ENCODE results near the gene GNAZ.

GNAZ gene

GRCh38 chr22:23094695-23095681 is 24.7 kb downstream of the GNAZ start:
- Histone ChIP-seq H3K9me3 (ENCODE audit: insufficient read depth, low read length) (no peaks in the 10 kb centered on the region), H3K4me2 (ENCODE audit: low read depth, low read length, poor library complexity, severe bottlenecking) (no peak overlapping the region), H2AFZ (ENCODE audit: low read depth, low read length, severe bottlenecking) (no peak overlapping the region), H3F3A (ENCODE audit: insufficient read depth) (no peaks in the 10 kb centered on the region), H4K20me1 (ENCODE audit: low read depth, low read length) (no peaks in the 10 kb centered on the region), H3K9ac (ENCODE audit: low read length) (no peak overlapping the region), H3K27ac (ENCODE audit: low read depth, low read length) (no peak overlapping the region), H3K9me2 (replicated peaks; ENCODE audit: insufficient read depth, low read length) (no peaks in the 10 kb centered on the region), H3K79me2 (ENCODE audit: insufficient read depth, low read length) (no peaks in the 10 kb centered on the region), H3K36me3 (ENCODE audit: low read length) (no peaks in the 10 kb centered on the region), H3K4me3 (ENCODE audit: insufficient read depth, low read length, poor library complexity, severe bottlenecking) (no peak overlapping the region), H3K27me3 (ENCODE audit: low read length) (no peaks in the 10 kb centered on the region)
- TF ChIP-seq EZH2phosphoT487 (conservative IDR thresholded peaks at IDR 0.05; ENCODE audit: low read length) (no peak), CTCF (IDR thresholded peaks at IDR 0.05; ENCODE audit: insufficient read depth, low read length, poor library complexity, severe bottlenecking) (no peak)

GRCh38 chr22:23095733-23096342 is 25.5 kb downstream of the GNAZ start:
- H3K9me2 ChIP-seq (replicated peaks; ENCODE audit: insufficient read depth, low read length): no peaks in the 10 kb centered on the region
- no peaks in the 10 kb centered on the region for H4K20me1 ChIP-seq (ENCODE audit: low read depth, low read length)

GRCh38 chr22:23097412-23098229 is 27.3 kb downstream of the GNAZ start:
- Histone ChIP-seq H3K79me2 (ENCODE audit: insufficient read depth, low read length) (no peaks in the 10 kb centered on the region), H3K9me3 (ENCODE audit: insufficient read depth, low read length) (no peaks in the 10 kb centered on the region), H3K27ac (ENCODE audit: low read depth, low read length) (no peak overlapping the region), H3F3A (ENCODE audit: insufficient read depth) (no peaks in the 10 kb centered on the region), H3K9ac (ENCODE audit: low read length) (no peak overlapping the region), H3K36me3 (ENCODE audit: low read length) (no peaks in the 10 kb centered on the region), H3K4me2 (ENCODE audit: low read depth, low read length, poor library complexity, severe bottlenecking) (no peak overlapping the region), H3K27me3 (ENCODE audit: low read length) (no peaks in the 10 kb centered on the region), H4K20me1 (ENCODE audit: low read depth, low read length) (no peaks in the 10 kb centered on the region), H3K9me2 (replicated peaks; ENCODE audit: insufficient read depth, low read length) (no peaks in the 10 kb centered on the region), H2AFZ (ENCODE audit: low read depth, low read length, severe bottlenecking) (no peak overlapping the region), H3K4me3 (ENCODE audit: insufficient read depth, low read length, poor library complexity, severe bottlenecking) (no peak overlapping the region)
- no peak for TF ChIP-seq CTCF (IDR thresholded peaks at IDR 0.05; ENCODE audit: insufficient read depth, low read length, poor library complexity, severe bottlenecking)
- no peak for TF ChIP-seq EZH2phosphoT487 (conservative IDR thresholded peaks at IDR 0.05; ENCODE audit: low read length)

More at GRCh38 chr22:23095733-23096342, 25.5 kb downstream of the GNAZ start:
- Histone ChIP-seq H3K27me3 (ENCODE audit: low read length) (no peaks in the 10 kb centered on the region), H3K27ac (ENCODE audit: low read depth, low read length) (no peak overlapping the region), H3K9me3 (ENCODE audit: insufficient read depth, low read length) (no peaks in the 10 kb centered on the region), H3K36me3 (ENCODE audit: low read length) (no peaks in the 10 kb centered on the region), H3K9ac (ENCODE audit: low read length) (no peak overlapping the region), H3K4me2 (ENCODE audit: low read depth, low read length, poor library complexity, severe bottlenecking) (no peak overlapping the region), H3K4me3 (ENCODE audit: insufficient read depth, low read length, poor library complexity, severe bottlenecking) (no peak overlapping the region), H3K79me2 (ENCODE audit: insufficient read depth, low read length) (no peaks in the 10 kb centered on the region), H3F3A (ENCODE audit: insufficient read depth) (no peaks in the 10 kb centered on the region), H2AFZ (ENCODE audit: low read depth, low read length, severe bottlenecking) (no peak overlapping the region)
- TF ChIP-seq EZH2phosphoT487 (conservative IDR thresholded peaks at IDR 0.05; ENCODE audit: low read length) (no peak), CTCF (IDR thresholded peaks at IDR 0.05; ENCODE audit: insufficient read depth, low read length, poor library complexity, severe bottlenecking) (no peak)

All from SU-DHL-6 (cell line).